ENCODE measurements around the gene GLTPD2.

DNA sequence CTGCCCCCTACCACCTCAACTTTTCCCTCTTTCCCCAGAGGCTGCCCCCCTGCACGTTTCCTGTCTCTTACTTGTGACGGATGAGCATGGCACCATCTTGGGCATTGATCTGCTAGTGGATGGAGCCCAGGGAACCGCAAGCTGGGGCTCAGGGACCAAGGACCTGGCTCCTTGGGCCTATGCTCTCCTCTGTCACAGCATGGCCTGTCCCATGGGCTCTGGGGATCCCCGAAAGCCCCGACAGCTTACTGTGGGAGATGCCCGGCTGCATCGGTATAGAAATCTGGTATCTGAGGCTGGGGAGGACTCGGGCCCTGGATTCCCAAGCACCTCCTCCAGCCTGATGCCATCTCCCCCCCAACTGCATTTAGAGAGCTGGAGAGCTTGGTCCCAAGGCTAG lies 47.2 kb upstream of the GLTPD2 start:
- TF ChIP-seq, protein P1, sequence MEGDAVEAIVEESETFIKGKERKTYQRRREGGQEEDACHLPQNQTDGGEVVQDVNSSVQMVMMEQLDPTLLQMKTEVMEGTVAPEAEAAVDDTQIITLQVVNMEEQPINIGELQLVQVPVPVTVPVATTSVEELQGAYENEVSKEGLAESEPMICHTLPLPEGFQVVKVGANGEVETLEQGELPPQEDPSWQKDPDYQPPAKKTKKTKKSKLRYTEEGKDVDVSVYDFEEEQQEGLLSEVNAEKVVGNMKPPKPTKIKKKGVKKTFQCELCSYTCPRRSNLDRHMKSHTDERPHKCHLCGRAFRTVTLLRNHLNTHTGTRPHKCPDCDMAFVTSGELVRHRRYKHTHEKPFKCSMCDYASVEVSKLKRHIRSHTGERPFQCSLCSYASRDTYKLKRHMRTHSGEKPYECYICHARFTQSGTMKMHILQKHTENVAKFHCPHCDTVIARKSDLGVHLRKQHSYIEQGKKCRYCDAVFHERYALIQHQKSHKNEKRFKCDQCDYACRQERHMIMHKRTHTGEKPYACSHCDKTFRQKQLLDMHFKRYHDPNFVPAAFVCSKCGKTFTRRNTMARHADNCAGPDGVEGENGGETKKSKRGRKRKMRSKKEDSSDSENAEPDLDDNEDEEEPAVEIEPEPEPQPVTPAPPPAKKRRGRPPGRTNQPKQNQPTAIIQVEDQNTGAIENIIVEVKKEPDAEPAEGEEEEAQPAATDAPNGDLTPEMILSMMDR (conservative IDR thresholded peaks at IDR 0.05; ENCODE audit: low read length): no peak
- TF ChIP-seq EZH2phosphoT487 (IDR thresholded peaks at IDR 0.05; ENCODE audit: borderline replicate concordance): no peak
